Spinal cord (tissue), 10 donors: ENCODE results near the gene KATNB1. TPM values are rescaled to one million over a fixed set of nuclear protein-coding genes. Genes with fewer than 3 reads are reported as not detected.
A peak's percentile ranks its signal among the peaks of the same experiment; 100 is the strongest.

Source experiments
- DNase-seq, 6 donors: peaks; one replicate each; pipeline versions ENCODE4 v3.0.0 to v3.0.0-alpha.2; 2013 to 2015; ENCODE audit warnings: low spot score in 6 of 6, low read depth in 4 of 6
- H3K27ac ChIP-seq: one replicate; pipeline ENCODE4 v1.5.1; 2013; ENCODE audit warnings: low read depth, low read length, control low read depth
- H3K27me3 ChIP-seq: one replicate; pipeline ENCODE4 v1.6.1; 2013; ENCODE audit warnings: low read length; ENCODE audit not compliant: control insufficient read depth, insufficient read depth
- H3K36me3 ChIP-seq: one replicate; pipeline ENCODE4 v1.6.1; 2013; ENCODE audit warnings: low read length; ENCODE audit not compliant: control insufficient read depth, insufficient read depth
- H3K4me1 ChIP-seq: one replicate; pipeline ENCODE4 v1.6.1; 2013; ENCODE audit warnings: low read length; ENCODE audit not compliant: control insufficient read depth, insufficient read depth
- H3K4me3 ChIP-seq: one replicate; pipeline ENCODE4 v1.5.1; 2013; ENCODE audit warnings: low read depth, low read length, control low read depth
- H3K9me3 ChIP-seq: one replicate; pipeline ENCODE4 v1.6.1; 2013; ENCODE audit warnings: low read length; ENCODE audit not compliant: control insufficient read depth, insufficient read depth
- WGBS: methylation state at CpG from one replicate; pipeline ENCODE4 v1.1.5; 2013; ENCODE audit warnings: missing lambda C conversion rate; ENCODE audit not compliant: insufficient coverage; 5-methylcytosine and 5-hydroxymethylcytosine counted together
- polyA plus RNA-seq, 2 donors: library from polyadenylated mRNA; unstranded; fragments of 120-200 nt; gene quantifications; one replicate each; pipeline ENCODE4 v1.2.1, GENCODE V29; 2013; ENCODE audit not compliant: insufficient read length in 2 of 2
- total RNA-seq, 2 donors: library from RNA; depleted of rRNA in 1 of 2; stranded (reverse); fragments of 120-200 nt in 1 of 2; fragments of >200 nt in 1 of 2; gene quantifications; one replicate each; pipeline versions ENCODE4 v1.2.3 to v1.2.4, GENCODE V29; 2013 to 2014
- donor health status: healthy.

Gene KATNB1
- total and polyA plus RNA-seq, 4 donors, result 28.8 to 52.9 (median 43.0) TPM

DNA sequence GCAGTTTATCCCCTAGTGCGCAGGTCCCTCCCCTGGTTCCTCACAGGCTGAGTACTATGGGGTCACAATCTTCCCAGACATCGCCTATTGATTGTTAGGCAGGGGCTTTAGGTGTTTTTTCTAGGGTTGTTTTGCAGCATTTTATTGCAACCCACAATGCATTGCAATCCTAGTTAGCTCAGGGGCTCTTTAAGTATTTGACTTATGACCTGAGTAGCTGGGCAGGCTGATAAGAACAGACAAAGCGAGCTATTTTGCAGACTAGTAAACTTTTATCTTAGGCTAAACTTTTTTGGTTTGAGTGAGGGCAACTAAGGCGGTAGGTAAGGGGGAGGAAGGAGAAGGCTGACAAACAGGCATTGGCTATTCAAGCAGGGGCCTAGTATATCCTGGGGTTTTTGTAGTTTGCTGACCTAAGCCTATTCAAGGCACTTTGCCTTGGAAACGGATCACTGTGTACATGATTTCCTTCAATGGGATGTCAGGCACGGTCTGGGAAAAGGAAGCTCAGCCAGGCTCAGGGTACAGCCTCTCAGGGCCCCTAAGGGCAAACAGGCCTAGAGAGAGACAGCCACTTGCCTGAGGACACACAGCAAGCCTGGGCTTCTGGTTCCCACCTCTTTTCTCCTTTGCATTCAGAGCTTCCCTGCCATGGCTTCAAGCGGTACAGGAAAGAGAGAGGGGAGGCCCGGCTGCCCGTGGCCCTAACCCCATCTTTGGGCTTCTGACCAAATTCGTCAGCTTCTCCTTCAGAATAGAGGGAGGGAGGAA lies 34.6 kb upstream of the KATNB1 start:
- H3K27me3 ChIP-seq, result no peaks in the 10 kb centered on the region
- peaks cover 4% of the 10 kb centered on the region for H3K4me1 ChIP-seq
- no peak for DNase-seq
- H3K9me3 ChIP-seq, result no peaks in the 10 kb centered on the region
- H3K36me3 ChIP-seq, result peaks cover 3% of the 10 kb centered on the region
- no peak overlapping the region for H3K27ac ChIP-seq
- H3K4me3 ChIP-seq, result no peak overlapping the region
- WGBS, result 42% methylated on average over 5 of the region's 10 CpGs

DNA sequence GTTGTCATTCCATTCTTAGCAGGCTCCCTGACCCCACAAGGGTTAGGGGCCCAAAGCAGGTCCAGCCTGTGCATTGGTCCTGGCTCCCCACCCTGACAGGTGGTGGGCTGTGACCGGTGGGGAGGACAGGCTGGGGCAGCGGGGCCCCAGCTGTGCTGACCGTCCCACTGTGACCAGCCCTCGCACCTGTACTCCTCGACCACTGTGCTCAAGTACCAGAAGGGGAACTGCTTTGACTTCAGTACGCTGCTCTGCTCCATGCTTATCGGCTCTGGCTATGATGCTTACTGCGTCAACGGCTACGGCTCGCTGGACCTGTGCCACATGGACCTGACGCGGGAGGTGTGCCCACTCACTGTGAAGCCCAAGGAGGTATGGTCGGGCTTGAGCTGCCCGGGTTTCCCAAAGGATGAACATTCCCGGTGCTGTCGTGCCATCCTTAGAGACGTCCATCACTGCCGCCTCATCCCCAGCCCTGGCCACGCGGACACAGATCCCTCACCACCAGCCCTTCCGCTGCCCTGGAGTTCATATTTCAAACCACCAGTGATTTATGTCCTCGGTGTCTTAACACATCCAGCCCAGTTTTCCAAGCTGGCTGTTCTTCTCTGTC lies 33.7 kb upstream of the KATNB1 start:
- Histone ChIP-seq H3K4me3 (no peak overlapping the region), H3K36me3 (peaks cover 3% of the 10 kb centered on the region), H3K27me3 (no peaks in the 10 kb centered on the region), H3K4me1 (no peaks in the 10 kb centered on the region), H3K27ac (no peak overlapping the region), H3K9me3 (no peaks in the 10 kb centered on the region)
- peak in 1 of 6 donors; percentile 21 for DNase-seq
- WGBS, result 78% methylated on average over 23 of the region's 23 CpGs

- H3K27ac ChIP-seq, result no peak overlapping the region
- H3K4me3 ChIP-seq, result no peak overlapping the region
- H3K36me3 ChIP-seq, result peaks cover 3% of the 10 kb centered on the region
- WGBS, result 93% methylated on average over 6 of the region's 11 CpGs
- no peaks in the 10 kb centered on the region for H3K4me1 ChIP-seq
- no peaks in the 10 kb centered on the region for H3K9me3 ChIP-seq
- no peak for DNase-seq
- no peaks in the 10 kb centered on the region for H3K27me3 ChIP-seq
These were observed 32.1 kb upstream of the KATNB1 start for GRCh38 chr16:57703416-57704010.

DNA sequence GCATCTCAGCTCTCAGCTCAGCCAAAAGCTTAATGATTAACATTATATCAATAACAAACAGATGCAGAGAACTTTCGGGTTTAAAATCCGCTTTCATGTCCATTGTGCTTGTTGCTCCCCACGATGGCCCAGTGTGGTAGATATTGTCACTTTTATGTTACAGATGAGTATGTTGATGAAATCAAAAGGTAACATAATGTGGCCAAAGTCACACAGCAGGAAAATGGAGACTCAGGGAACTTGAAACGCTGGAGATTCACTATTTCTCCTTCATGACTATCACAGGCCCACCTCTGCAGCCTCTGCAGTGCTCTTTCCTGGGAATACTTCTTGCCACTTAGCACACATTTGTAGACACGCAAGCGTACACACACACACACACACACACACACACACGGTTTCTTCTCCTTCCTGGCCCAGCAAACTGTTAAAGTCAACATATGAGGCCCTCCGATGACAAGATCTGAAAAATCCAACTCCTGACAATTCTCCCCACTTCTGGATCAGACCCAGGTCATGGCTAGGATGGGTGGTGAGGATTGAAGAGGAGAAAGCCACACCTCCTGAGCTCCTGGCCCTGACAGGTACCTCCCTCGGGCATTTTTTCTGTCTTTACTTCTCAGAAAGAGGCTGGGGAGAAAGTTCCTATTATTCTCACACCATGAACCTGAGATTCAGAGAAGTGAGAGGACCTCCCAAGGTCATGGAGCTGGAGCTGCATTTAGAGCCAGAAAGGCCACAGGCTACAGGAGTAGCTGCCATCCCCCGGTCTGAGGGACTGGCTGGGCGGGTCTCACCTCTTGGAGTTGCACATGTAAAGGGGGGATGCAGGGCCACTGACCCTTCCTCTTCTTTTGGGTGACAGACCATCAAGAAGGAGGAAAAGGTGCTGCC lies 31.3 kb upstream of the KATNB1 start:
- Histone ChIP-seq H3K9me3 (no peaks in the 10 kb centered on the region), H3K4me1 (no peaks in the 10 kb centered on the region), H3K36me3 (peaks cover 3% of the 10 kb centered on the region), H3K27ac (no peak overlapping the region), H3K4me3 (no peak overlapping the region), H3K27me3 (no peaks in the 10 kb centered on the region)
- DNase-seq, result no peak
- 63% methylated on average over 6 of the region's 11 CpGs for WGBS

- Histone ChIP-seq H3K27ac (no peak overlapping the region), H3K4me3 (no peak overlapping the region)
- WGBS, result 90% methylated on average over 2 of the region's 4 CpGs
These were observed 30.4 kb upstream of the KATNB1 start for GRCh38 chr16:57704905-57705852.

DNA sequence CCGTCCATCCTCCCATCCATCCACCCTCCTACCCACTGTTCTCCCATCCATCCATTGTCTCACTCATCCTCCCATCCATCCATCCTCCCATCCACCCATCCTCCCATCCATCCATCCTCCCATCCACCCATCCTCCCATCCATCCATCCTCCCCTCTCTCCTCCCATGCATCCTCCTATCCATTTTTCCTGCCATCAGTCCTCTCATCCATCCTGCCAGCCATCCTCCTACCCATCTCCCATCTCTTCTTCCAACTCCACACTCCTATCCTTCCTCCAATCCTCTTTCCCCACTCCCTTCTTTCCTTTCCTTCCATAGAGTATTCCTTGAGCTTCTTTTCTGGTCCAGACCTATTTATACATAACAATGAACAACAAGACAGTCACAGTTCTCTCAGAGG lies 28.9 kb upstream of the KATNB1 start:
- H3K36me3 ChIP-seq, result peaks cover 2% of the 10 kb centered on the region
- 92% methylated on average over 1 of the region's 1 CpG for WGBS

More at GRCh38 chr16:57704905-57705852, 30.4 kb upstream of the KATNB1 start:
- Histone ChIP-seq H3K4me1 (no peaks in the 10 kb centered on the region), H3K36me3 (peaks cover 3% of the 10 kb centered on the region), H3K27me3 (no peaks in the 10 kb centered on the region), H3K9me3 (no peaks in the 10 kb centered on the region)
- DNase-seq, result no peak

DNA sequence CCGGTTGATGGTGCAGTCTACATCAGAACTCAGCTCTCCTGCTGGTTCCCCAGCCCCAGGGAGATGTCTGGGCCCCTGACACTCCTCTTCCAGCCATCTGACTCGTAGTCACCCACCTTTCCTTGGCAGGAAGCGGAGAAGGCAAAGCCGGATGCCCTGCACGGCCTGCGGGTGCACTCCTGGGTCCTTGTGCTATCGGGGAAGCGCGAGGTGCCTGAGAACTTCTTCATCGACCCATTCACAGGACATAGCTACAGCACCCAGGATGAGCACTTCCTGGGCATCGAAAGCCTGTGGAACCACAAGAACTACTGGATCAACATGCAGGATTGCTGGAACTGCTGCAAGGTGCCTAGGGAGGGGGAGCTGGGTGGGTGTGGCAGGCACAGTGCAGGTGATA lies 28.2 kb upstream of the KATNB1 start:
- DNase-seq, result no peak
- 89% methylated on average over 11 of the region's 11 CpGs for WGBS
- no peak overlapping the region for H3K4me3 ChIP-seq
- H3K4me1 ChIP-seq, result no peaks in the 10 kb centered on the region
- H3K36me3 ChIP-seq, result no peaks in the 10 kb centered on the region
- H3K9me3 ChIP-seq, result no peaks in the 10 kb centered on the region
- H3K27ac ChIP-seq, result no peak overlapping the region
- no peaks in the 10 kb centered on the region for H3K27me3 ChIP-seq

More for the DNA sequence above, 28.9 kb upstream of the KATNB1 start:
- Histone ChIP-seq H3K4me3 (no peak overlapping the region), H3K4me1 (no peaks in the 10 kb centered on the region), H3K27me3 (no peaks in the 10 kb centered on the region), H3K9me3 (no peaks in the 10 kb centered on the region), H3K27ac (no peak overlapping the region)
- no peak for DNase-seq

DNA sequence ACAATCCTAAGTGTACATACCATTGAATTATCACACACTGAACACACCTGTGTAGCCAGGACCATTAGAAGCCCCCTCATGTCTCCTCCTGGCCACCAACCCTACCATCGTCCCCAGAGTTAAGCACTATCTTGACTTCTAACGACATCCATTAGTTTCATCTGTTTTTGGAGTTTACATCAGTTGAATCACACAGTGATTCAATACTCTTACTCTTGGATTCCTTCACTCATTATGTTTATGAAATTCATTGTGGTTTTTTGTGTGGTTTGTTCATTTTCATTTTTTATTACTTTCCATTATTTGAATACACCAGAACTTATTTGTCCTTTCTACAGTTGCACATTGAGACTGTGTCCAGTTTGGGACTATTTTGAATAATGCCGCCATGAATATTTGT lies 27.4 kb upstream of the KATNB1 start:
- Histone ChIP-seq H3K27ac (no peak overlapping the region), H3K4me1 (no peaks in the 10 kb centered on the region), H3K27me3 (no peaks in the 10 kb centered on the region), H3K4me3 (no peak overlapping the region), H3K9me3 (no peaks in the 10 kb centered on the region), H3K36me3 (no peaks in the 10 kb centered on the region)
- DNase-seq, result no peak
- no CpG with 5 or more reads among the region's 3 CpGs for WGBS
